Measurements from ENCODE around the gene MAD1L1.

The MAD1L1 gene

GRCh38 chr7:2028733-2029132 lies 204.0 kb downstream of the MAD1L1 start:
- TF ChIP-seq CTCF (IDR thresholded peaks at IDR 0.05; ENCODE audit: poor library complexity, severe bottlenecking) = no peak
- H3K36me3 ChIP-seq (ENCODE audit: low read depth) = 0 out of 2 replicates have a peak, but pooled peaks cover 3% of the 10 kb centered on the region
- no peak overlapping the region for H3K4me3 ChIP-seq (ENCODE audit: severe bottlenecking)
- H3K27me3 ChIP-seq (ENCODE audit: insufficient read depth, poor library complexity, severe bottlenecking) = no peaks in the 10 kb centered on the region
- ATAC-seq (ENCODE audit: low read depth) = no peak
- H3K9me3 ChIP-seq (ENCODE audit: severe bottlenecking) = peaks cover 15% of the 10 kb centered on the region
- no peaks in the 10 kb centered on the region for H3K4me1 ChIP-seq (ENCODE audit: insufficient read depth, poor library complexity, severe bottlenecking)
- no peak overlapping the region for H3K27ac ChIP-seq (ENCODE audit: poor library complexity, severe bottlenecking)
- DNase-seq (ENCODE audit: low spot score) = no peak

GRCh38 chr7:2025188-2025587 lies 207.6 kb downstream of the MAD1L1 start:
- Histone ChIP-seq H3K9me3 (ENCODE audit: severe bottlenecking) (peaks cover 15% of the 10 kb centered on the region), H3K4me3 (ENCODE audit: severe bottlenecking) (no peak overlapping the region), H3K36me3 (ENCODE audit: low read depth) (0 out of 2 replicates have a peak, but pooled peaks cover 3% of the 10 kb centered on the region), H3K27me3 (ENCODE audit: insufficient read depth, poor library complexity, severe bottlenecking) (no peaks in the 10 kb centered on the region), H3K27ac (ENCODE audit: poor library complexity, severe bottlenecking) (no peak overlapping the region), H3K4me1 (ENCODE audit: insufficient read depth, poor library complexity, severe bottlenecking) (no peaks in the 10 kb centered on the region)
- no peak for DNase-seq (ENCODE audit: low spot score)
- no peak for ATAC-seq (ENCODE audit: low read depth)
- no peak for TF ChIP-seq CTCF (IDR thresholded peaks at IDR 0.05; ENCODE audit: poor library complexity, severe bottlenecking)

GRCh38 chr7:2024567-2024918 lies 208.2 kb downstream of the MAD1L1 start:
- Histone ChIP-seq H3K27me3 (ENCODE audit: insufficient read depth, poor library complexity, severe bottlenecking) (no peaks in the 10 kb centered on the region), H3K27ac (ENCODE audit: poor library complexity, severe bottlenecking) (no peak overlapping the region), H3K36me3 (ENCODE audit: low read depth) (0 out of 2 replicates have a peak, but pooled peaks cover 3% of the 10 kb centered on the region), H3K9me3 (ENCODE audit: severe bottlenecking) (peaks cover 15% of the 10 kb centered on the region), H3K4me1 (ENCODE audit: insufficient read depth, poor library complexity, severe bottlenecking) (no peaks in the 10 kb centered on the region), H3K4me3 (ENCODE audit: severe bottlenecking) (no peak overlapping the region)
- ATAC-seq (ENCODE audit: low read depth) (no peak), DNase-seq (ENCODE audit: low spot score) (peak; percentile 12)
- no peak for TF ChIP-seq CTCF (IDR thresholded peaks at IDR 0.05; ENCODE audit: poor library complexity, severe bottlenecking)

GRCh38 chr7:2023877-2024566 lies 208.7 kb downstream of the MAD1L1 start:
- DNase-seq (ENCODE audit: low spot score) (peak; percentile 11), ATAC-seq (ENCODE audit: low read depth) (no peak)
- no peak overlapping the region for H3K27ac ChIP-seq (ENCODE audit: poor library complexity, severe bottlenecking)
- 0 out of 2 replicates have a peak, but pooled peaks cover 3% of the 10 kb centered on the region for H3K36me3 ChIP-seq (ENCODE audit: low read depth)
- H3K4me3 ChIP-seq (ENCODE audit: severe bottlenecking) = no peak overlapping the region
- no peaks in the 10 kb centered on the region for H3K27me3 ChIP-seq (ENCODE audit: insufficient read depth, poor library complexity, severe bottlenecking)
- H3K9me3 ChIP-seq (ENCODE audit: severe bottlenecking) = peaks cover 15% of the 10 kb centered on the region
- no peak for TF ChIP-seq CTCF (IDR thresholded peaks at IDR 0.05; ENCODE audit: poor library complexity, severe bottlenecking)
- peaks cover 3% of the 10 kb centered on the region for H3K4me1 ChIP-seq (ENCODE audit: insufficient read depth, poor library complexity, severe bottlenecking)

- no peak for ATAC-seq (ENCODE audit: low read depth)
- Histone ChIP-seq H3K9me3 (ENCODE audit: severe bottlenecking) (peaks cover 15% of the 10 kb centered on the region), H3K4me1 (ENCODE audit: insufficient read depth, poor library complexity, severe bottlenecking) (peaks cover 5% of the 10 kb centered on the region), H3K27ac (ENCODE audit: poor library complexity, severe bottlenecking) (no peak overlapping the region), H3K36me3 (ENCODE audit: low read depth) (0 out of 2 replicates have a peak, but pooled peaks cover 3% of the 10 kb centered on the region), H3K4me3 (ENCODE audit: severe bottlenecking) (no peak overlapping the region), H3K27me3 (ENCODE audit: insufficient read depth, poor library complexity, severe bottlenecking) (no peaks in the 10 kb centered on the region)
- no peak for TF ChIP-seq CTCF (IDR thresholded peaks at IDR 0.05; ENCODE audit: poor library complexity, severe bottlenecking)
- no peak for DNase-seq (ENCODE audit: low spot score)
These were observed 210.0 kb downstream of the MAD1L1 start for GRCh38 chr7:2022737-2023250.

Data from RWPE2 (cell line).